HEK293 (cell line): ENCODE measurements around the gene RAET1G.
"Not testable (repeated sequence)": the region's sequence is repeated elsewhere in the genome, so short reads cannot be mapped to it uniquely, and the experiment has no call there.

ENCODE experiments used
- CTCF ChIA-PET: fragments of 350-600 bp; formaldehyde crosslinking; extraction: SDS; loops from one replicate; lab custom pipeline; 2021; ENCODE audit warnings: antibody characterized with exemption; lab: Yijun Ruan, JAX
- POLR2A ChIA-PET: fragments of 300-600 bp; formaldehyde crosslinking; extraction: SDS; loops from one replicate; lab custom pipeline; 2020; ENCODE audit warnings: antibody characterized with exemption, inconsistent platforms; lab: Yijun Ruan, JAX
- H3K27ac ChIP-seq: fragments of 200-500 bp; sonication (Bioruptor generic); 2 replicates; pipeline ENCODE4 v1.5.1; 2014; ENCODE audit warnings: low read depth, low read length, control low read depth, inconsistent platforms; ENCODE audit errors: extremely low read depth
- H3K36me3 ChIP-seq, 2 experiments: fragments of 200-500 bp in 1 of 2; sonication (Bioruptor generic) in 1 of 2; 1 replicate in 1 of 2; 2 replicates in 1 of 2; pipeline ENCODE4 v1.5.1; 2014 to 2017; ENCODE audit warnings: inconsistent platforms in 2 of 2, low read length in 2 of 2; ENCODE audit not compliant: control insufficient read depth in 2 of 2, insufficient read depth in 1 of 2
- H3K4me1 ChIP-seq: fragments of 200-500 bp; sonication (Bioruptor generic); 2 replicates; pipeline ENCODE4 v1.5.1; 2014; ENCODE audit warnings: mild to moderate bottlenecking, low read length, inconsistent platforms; ENCODE audit not compliant: control insufficient read depth, insufficient read depth
- H3K4me3 ChIP-seq: 2 replicates; pipeline ENCODE4 v1.5.1; 2011; ENCODE audit warnings: low read depth, mild to moderate bottlenecking, control low read depth, low read length, moderate library complexity
- H3K9me3 ChIP-seq: fragments of 200-500 bp; sonication (Bioruptor generic); 2 replicates; pipeline ENCODE4 v1.5.1; 2014; ENCODE audit warnings: low read depth, low read length, inconsistent platforms; ENCODE audit not compliant: control insufficient read depth, insufficient read depth
- GLI2 ChIP-seq: fragments of 450-650 bp; formaldehyde crosslinking; IDR thresholded peaks from 2 replicates; pipeline ENCODE4; 2017; ENCODE audit warnings: missing biosample characterization, missing genetic modification characterization, low read depth, borderline replicate concordance
- KLF16 ChIP-seq: fragments of 450-650 bp; formaldehyde crosslinking; IDR thresholded peaks from 2 replicates; pipeline ENCODE4 v1.5.1; 2017; ENCODE audit warnings: missing biosample characterization, missing genetic modification characterization
- PBX3 ChIP-seq: sonication (generic); formaldehyde crosslinking; IDR thresholded peaks from 2 replicates; pipeline ENCODE4 v1.8.1; 2022; ENCODE audit warnings: mild to moderate bottlenecking, moderate library complexity, missing genetic modification reagents
- PRDM2 ChIP-seq: fragments of 450-650 bp; formaldehyde crosslinking; IDR thresholded peaks from 2 replicates; pipeline ENCODE4 v1.5.1; 2016; ENCODE audit warnings: missing biosample characterization, missing genetic modification characterization, borderline replicate concordance
- SALL2 ChIP-seq: fragments of 450-650 bp; formaldehyde crosslinking; IDR thresholded peaks from 2 replicates; pipeline ENCODE4 v1.5.0; 2017; ENCODE audit warnings: missing biosample characterization, mild to moderate bottlenecking, missing genetic modification characterization, borderline replicate concordance
- YY1 ChIP-seq: fragments of 450-650 bp; formaldehyde crosslinking; IDR thresholded peaks from 2 replicates; pipeline ENCODE4 v1.5.1; 2018; ENCODE audit warnings: missing biosample characterization, missing genetic modification characterization
- ZBTB1 ChIP-seq: fragments of 450-650 bp; formaldehyde crosslinking; IDR thresholded peaks from 2 replicates; pipeline ENCODE4 v1.5.1; 2016; ENCODE audit warnings: missing biosample characterization, missing genetic modification characterization
- ZFP3 ChIP-seq: fragments of 450-650 bp; formaldehyde crosslinking; IDR thresholded peaks from 2 replicates; pipeline ENCODE4 v1.5.1; 2016; ENCODE audit warnings: low read depth, missing biosample characterization, missing genetic modification characterization
- ZNF280C ChIP-seq: fragments of 450-650 bp; formaldehyde crosslinking; IDR thresholded peaks from 2 replicates; pipeline ENCODE4 v1.5.1; 2016; ENCODE audit warnings: missing biosample characterization, missing genetic modification characterization
- ZNF292 ChIP-seq: fragments of 450-650 bp; formaldehyde crosslinking; IDR thresholded peaks from 2 replicates; pipeline ENCODE4 v1.5.1; 2016; ENCODE audit warnings: low read depth, missing biosample characterization, missing genetic modification characterization, borderline replicate concordance
- ZNF433 ChIP-seq: fragments of 450-650 bp; formaldehyde crosslinking; IDR thresholded peaks from 2 replicates; pipeline ENCODE4 v1.5.1; 2016; ENCODE audit warnings: missing biosample characterization, missing genetic modification characterization, low read depth
- ZNF473 ChIP-seq: fragments of 450-650 bp; formaldehyde crosslinking; IDR thresholded peaks from 2 replicates; pipeline ENCODE4 v1.5.1; 2017; ENCODE audit warnings: missing biosample characterization, missing genetic modification characterization
- ZNF704 ChIP-seq: fragments of 450-650 bp; formaldehyde crosslinking; IDR thresholded peaks from 2 replicates; pipeline ENCODE4 v1.5.1; 2016; ENCODE audit warnings: missing biosample characterization, missing genetic modification characterization
- ZNF776 ChIP-seq: fragments of 450-650 bp; formaldehyde crosslinking; IDR thresholded peaks from 2 replicates; pipeline ENCODE4 v1.5.0; 2017; ENCODE audit warnings: missing biosample characterization, missing genetic modification characterization, borderline replicate concordance
- ZNF837 ChIP-seq: fragments of 450-650 bp; formaldehyde crosslinking; IDR thresholded peaks from 2 replicates; pipeline ENCODE4 v1.5.1; 2016; ENCODE audit warnings: missing biosample characterization, missing genetic modification characterization
- ZSCAN23 ChIP-seq: fragments of 450-650 bp; formaldehyde crosslinking; IDR thresholded peaks from 2 replicates; pipeline ENCODE4 v1.5.1; 2016; ENCODE audit warnings: missing biosample characterization, missing genetic modification characterization
- ZXDB ChIP-seq: fragments of 450-650 bp; formaldehyde crosslinking; IDR thresholded peaks from 2 replicates; pipeline ENCODE4 v1.5.1; 2016; ENCODE audit warnings: missing biosample characterization, missing genetic modification characterization

The RAET1G gene

GRCh38 chr6:149913085-149913484 is 9.8 kb downstream of the RAET1G start:
- ChIA-PET CTCF (no interaction called here), POLR2A (no interaction called here)
- Histone ChIP-seq H3K36me3 (no peaks in the 10 kb centered on the region), H3K4me1 (no peaks in the 10 kb centered on the region), H3K9me3 (no peaks in the 10 kb centered on the region), H3K4me3 (no peak overlapping the region), H3K27ac (no peak overlapping the region)
- no peak for TF ChIP-seq ZNF433 (tag by site-specific recombination)
- TF ChIP-seq ZNF280C (tag by site-specific recombination), result no peak
- no peak for TF ChIP-seq ZNF704 (tag by site-specific recombination)
- TF ChIP-seq ZNF292, result no peak
- TF ChIP-seq ZXDB, result no peak
- no peak for TF ChIP-seq ZNF837 (tag by site-specific recombination)

- H3K4me1 ChIP-seq, POLR2A ChIA-PET, H3K9me3 ChIP-seq, H3K36me3 ChIP-seq, H3K27ac ChIP-seq, H3K4me3 ChIP-seq: not testable (repeated sequence)
- CTCF ChIA-PET, result interaction anchor here (1.6 kb wide), 1 partner anchor 72 kb away, joined by 5 read pairs; no protein-coding TSS in a partner anchor
Observed at GRCh38 chr6:149912680-149913079, 10.2 kb downstream of the RAET1G start.

- CTCF ChIA-PET, result interaction anchor here (0.7 kb wide), 1 partner anchor 14 kb away, joined by 4 read pairs; no protein-coding TSS in a partner anchor
Observed at GRCh38 chr6:149910721-149911151, 12.2 kb downstream of the RAET1G start.

GRCh38 chr6:149909701-149910470 is 13.0 kb downstream of the RAET1G start:
- Histone ChIP-seq H3K36me3 (no peaks in the 10 kb centered on the region), H3K4me3 (no peak overlapping the region), H3K9me3 (no peaks in the 10 kb centered on the region), H3K27ac (no peak overlapping the region), H3K4me1 (no peaks in the 10 kb centered on the region)
- CTCF ChIA-PET, result interaction anchor here (0.7 kb wide), 1 partner anchor 14 kb away, joined by 4 read pairs; no protein-coding TSS in a partner anchor
- POLR2A ChIA-PET, result no interaction called here
- TF ChIP-seq KLF16, result no peak
- TF ChIP-seq ZNF473 (tag by site-specific recombination), result no peak
- no peak for TF ChIP-seq YY1
- no peak for TF ChIP-seq PRDM2 (tag by site-specific recombination)

More at GRCh38 chr6:149910721-149911151, 12.2 kb downstream of the RAET1G start:
- Histone ChIP-seq H3K4me1 (no peaks in the 10 kb centered on the region), H3K9me3 (no peaks in the 10 kb centered on the region), H3K27ac (no peak overlapping the region), H3K36me3 (no peaks in the 10 kb centered on the region), H3K4me3 (no peak overlapping the region)
- TF ChIP-seq ZSCAN23 (tag by site-specific recombination), result no peak
- no peak for TF ChIP-seq ZNF776 (tag by site-specific recombination)
- no peak for TF ChIP-seq SALL2 (tag by site-specific recombination)
- no peak for TF ChIP-seq ZFP3 (tag by site-specific recombination)
- TF ChIP-seq PBX3 (CRISPR knock-in tag), result no peak
- TF ChIP-seq ZBTB1 (tag by site-specific recombination), result no peak
- TF ChIP-seq GLI2 (tag by site-specific recombination), result no peak
- POLR2A ChIA-PET, result no interaction called here
